Right atrium auricular region (tissue), 2 donors: ENCODE data around the gene LDB3. TPM values are rescaled to one million over a fixed set of nuclear protein-coding genes. Genes with fewer than 3 reads are reported as not detected.
A peak's percentile ranks its signal among the peaks of the same experiment; 100 is the strongest.

Source experiments
- DNase-seq: peaks from one replicate; pipeline ENCODE4 v3.0.0-alpha.2; 2019; ENCODE audit warnings: low spot score
- H3K27ac ChIP-seq, 2 donors: fragments of 200-600 bp; sonication (generic); 1 replicate in 1 of 2; 2 replicates in 1 of 2; pipeline ENCODE4 v1.5.1; 2016 to 2019
- H3K27me3 ChIP-seq, 2 donors: fragments of 200-600 bp; sonication (generic); one replicate each; pipeline versions ENCODE4 v1.5.1 to v1.6.0; 2017 to 2019
- H3K36me3 ChIP-seq: fragments of 200-600 bp; sonication (generic); one replicate; pipeline ENCODE4 v1.5.1; 2016
- H3K4me1 ChIP-seq, 2 donors: fragments of 200-600 bp; sonication (generic); one replicate each; pipeline versions ENCODE4 v1.5.1 to v1.6.0; 2017 to 2019
- H3K4me3 ChIP-seq, 2 donors: fragments of 200-600 bp; sonication (generic); 1 replicate in 1 of 2; 2 replicates in 1 of 2; pipeline ENCODE4 v1.5.1; 2017 to 2019; ENCODE audit warnings: mild to moderate bottlenecking in 1 of 2, moderate library complexity in 1 of 2
- H3K9me3 ChIP-seq, 2 donors: fragments of 200-600 bp; sonication (generic); one replicate each; pipeline ENCODE4 v1.5.1; 2019
- CTCF ChIP-seq, 2 donors: fragments of 200-600 bp; sonication (generic); IDR thresholded peaks; one replicate each; pipeline ENCODE4 v1.5.1; 2019; ENCODE audit warnings: antibody characterized with exemption in 2 of 2
- total RNA-seq, 2 donors: library from RNA; depleted of rRNA; stranded (reverse); fragments of >200 nt; gene quantifications; one replicate each; pipeline ENCODE4 v1.1.0, GENCODE V29; 2016

The LDB3 gene
- total RNA-seq, 2 donors from 2014 or later, result 448 to 908 TPM

DNA sequence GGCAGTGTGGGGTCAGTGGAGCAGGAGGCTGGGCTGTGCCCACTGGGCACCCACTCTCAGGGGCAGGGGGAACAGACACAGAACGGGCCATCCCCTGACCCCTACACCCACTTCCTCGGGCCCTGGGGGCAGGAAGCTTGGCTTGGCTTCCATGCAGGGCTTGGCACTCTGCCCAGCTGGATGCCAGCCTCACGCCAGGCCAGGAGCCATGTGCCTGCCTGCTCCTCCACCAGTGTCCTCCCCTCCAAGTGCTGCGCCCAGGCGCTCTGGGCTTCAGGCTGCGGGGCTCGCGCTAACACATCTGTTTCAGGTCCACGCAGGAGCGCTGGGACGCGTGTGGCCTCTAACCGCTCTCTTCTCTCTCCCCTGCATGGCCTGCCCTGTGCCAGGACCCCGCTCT, 12.7 kb downstream of the LDB3 start:
- Histone ChIP-seq H3K36me3 (peaks cover 74% of the 10 kb centered on the region), H3K27ac (peak overlapping the region; percentile 91 to 98), H3K27me3 (no peaks in the 10 kb centered on the region), H3K4me1 (peaks cover 0 to 89% of the 10 kb centered on the region in 2 donors), H3K4me3 (no peak overlapping the region), H3K9me3 (no peaks in the 10 kb centered on the region)
- no peak for TF ChIP-seq CTCF (IDR thresholded peaks at IDR 0.05)
- DNase-seq, result no peak

DNA sequence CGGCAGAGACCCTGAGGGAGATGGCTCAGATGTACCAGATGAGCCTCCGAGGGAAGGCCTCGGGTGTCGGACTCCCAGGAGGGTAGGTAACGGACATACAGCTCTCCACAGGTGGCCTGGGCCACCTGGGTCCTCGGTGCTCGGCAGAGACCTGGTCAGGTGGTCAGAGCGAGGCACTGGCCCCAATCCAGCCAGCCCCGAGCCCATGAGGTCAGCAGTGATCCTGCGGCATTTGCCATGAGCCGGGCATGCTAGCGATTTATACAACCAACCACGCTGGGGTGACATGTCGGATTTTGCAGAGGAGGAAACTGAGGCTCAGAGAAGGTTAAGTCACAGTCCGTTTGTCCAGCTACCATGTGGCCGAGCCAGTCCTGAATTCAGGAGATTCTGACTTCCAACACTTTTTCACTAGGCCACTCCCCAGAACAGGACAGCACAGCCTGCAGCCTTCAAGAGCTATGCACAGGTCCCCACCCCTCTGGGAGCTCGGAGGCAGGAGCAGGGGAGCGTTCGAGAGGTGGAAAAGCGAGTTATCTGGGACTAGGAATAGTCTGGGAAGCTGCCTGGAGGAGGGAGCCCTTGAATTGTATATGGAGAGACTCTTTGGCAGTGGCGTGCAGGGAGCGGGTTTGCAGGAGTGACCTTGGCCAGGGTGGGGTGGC, 13.5 kb downstream of the LDB3 start:
- Histone ChIP-seq H3K36me3 (peaks cover 76% of the 10 kb centered on the region), H3K4me1 (peaks cover 0 to 89% of the 10 kb centered on the region in 2 donors), H3K9me3 (no peaks in the 10 kb centered on the region), H3K27ac (peak overlapping the region; percentile 91 to 98), H3K27me3 (no peaks in the 10 kb centered on the region), H3K4me3 (no peak overlapping the region)
- DNase-seq, result no peak
- no peak for TF ChIP-seq CTCF (IDR thresholded peaks at IDR 0.05)

GRCh38 chr10:86682675-86683074, 14.4 kb downstream of the LDB3 start:
- peak overlapping the region; percentile 91 to 98 for H3K27ac ChIP-seq
- no peak for DNase-seq
- no peak for TF ChIP-seq CTCF (IDR thresholded peaks at IDR 0.05)
- no peak overlapping the region for H3K4me3 ChIP-seq
- peaks cover 81% of the 10 kb centered on the region for H3K36me3 ChIP-seq
- no peaks in the 10 kb centered on the region for H3K27me3 ChIP-seq
- H3K4me1 ChIP-seq, result peaks cover 0 to 92% of the 10 kb centered on the region in 2 donors
- H3K9me3 ChIP-seq, result no peaks in the 10 kb centered on the region

DNA sequence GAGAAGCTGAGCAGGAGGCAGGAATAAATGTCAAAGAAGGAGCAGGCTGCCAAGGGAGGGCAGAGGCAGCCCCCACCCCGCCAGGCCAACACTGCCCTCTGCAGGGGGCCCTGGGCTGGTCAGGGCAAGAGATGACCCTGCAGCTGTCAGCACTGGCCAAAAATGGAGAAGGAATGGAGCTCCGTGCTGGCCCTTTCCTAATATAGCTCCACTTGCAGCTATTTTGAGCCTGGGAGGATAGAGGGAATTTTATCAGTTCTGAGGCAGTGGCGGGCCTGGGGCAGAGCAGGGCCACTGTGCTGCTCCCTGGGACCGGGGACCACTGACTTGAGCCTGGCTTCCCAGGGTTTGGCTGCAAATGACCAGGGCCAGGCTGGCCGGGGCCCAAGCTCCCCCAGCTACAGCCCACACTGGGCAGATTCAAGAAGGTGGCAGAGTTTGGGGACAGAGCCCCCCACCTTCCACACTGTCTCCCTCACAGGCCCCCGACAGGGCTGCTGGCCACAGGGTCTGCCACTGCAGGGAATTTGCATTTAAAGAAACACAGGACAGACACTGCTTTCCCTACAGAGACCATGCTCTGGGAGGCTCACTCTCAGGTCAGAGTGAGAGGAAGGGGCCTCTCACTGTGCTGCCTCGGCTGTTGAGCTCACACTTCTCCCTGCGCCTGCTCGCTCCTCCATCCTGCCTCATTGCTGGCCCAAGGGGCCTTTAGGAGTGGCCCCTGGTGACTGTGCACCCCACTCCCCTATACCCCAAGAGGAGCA, 16.2 kb downstream of the LDB3 start:
- no peak for DNase-seq
- Histone ChIP-seq H3K9me3 (no peaks in the 10 kb centered on the region), H3K4me1 (peaks cover 0 to 89% of the 10 kb centered on the region in 2 donors), H3K27ac (peak overlapping the region; percentile 91 to 98), H3K4me3 (no peak overlapping the region), H3K36me3 (peaks cover 72% of the 10 kb centered on the region), H3K27me3 (no peaks in the 10 kb centered on the region)
- peak; percentile 38 to 71 for TF ChIP-seq CTCF (IDR thresholded peaks at IDR 0.05)

DNA sequence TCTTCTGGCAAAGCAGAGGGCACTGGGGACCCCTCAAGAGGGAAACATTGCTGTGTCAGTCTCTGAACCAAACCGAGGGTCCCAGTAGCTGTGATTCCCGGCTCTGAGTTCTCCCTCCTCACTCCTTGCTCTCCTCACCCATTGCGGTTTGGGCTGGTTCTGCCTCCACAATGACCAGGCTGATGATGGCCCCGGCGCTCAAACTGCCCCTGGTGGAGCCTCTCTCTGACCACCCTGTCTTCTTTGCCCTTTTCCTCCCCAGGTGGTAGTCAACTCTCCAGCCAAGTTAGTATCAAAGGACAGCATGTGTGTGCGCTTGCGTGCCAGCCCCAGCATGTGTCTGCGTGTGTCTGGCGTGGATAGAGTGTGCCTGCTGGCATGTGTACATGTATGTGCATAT, 17.1 kb downstream of the LDB3 start:
- Histone ChIP-seq H3K4me3 (no peak overlapping the region), H3K9me3 (no peaks in the 10 kb centered on the region), H3K36me3 (peaks cover 62% of the 10 kb centered on the region), H3K27me3 (no peaks in the 10 kb centered on the region), H3K4me1 (peaks cover 0 to 80% of the 10 kb centered on the region in 2 donors), H3K27ac (peak overlapping the region; percentile 91 to 98)
- DNase-seq, result no peak
- no peak for TF ChIP-seq CTCF (IDR thresholded peaks at IDR 0.05)
